ENCODE measurements around the gene SPAG16.

The SPAG16 gene

DNA sequence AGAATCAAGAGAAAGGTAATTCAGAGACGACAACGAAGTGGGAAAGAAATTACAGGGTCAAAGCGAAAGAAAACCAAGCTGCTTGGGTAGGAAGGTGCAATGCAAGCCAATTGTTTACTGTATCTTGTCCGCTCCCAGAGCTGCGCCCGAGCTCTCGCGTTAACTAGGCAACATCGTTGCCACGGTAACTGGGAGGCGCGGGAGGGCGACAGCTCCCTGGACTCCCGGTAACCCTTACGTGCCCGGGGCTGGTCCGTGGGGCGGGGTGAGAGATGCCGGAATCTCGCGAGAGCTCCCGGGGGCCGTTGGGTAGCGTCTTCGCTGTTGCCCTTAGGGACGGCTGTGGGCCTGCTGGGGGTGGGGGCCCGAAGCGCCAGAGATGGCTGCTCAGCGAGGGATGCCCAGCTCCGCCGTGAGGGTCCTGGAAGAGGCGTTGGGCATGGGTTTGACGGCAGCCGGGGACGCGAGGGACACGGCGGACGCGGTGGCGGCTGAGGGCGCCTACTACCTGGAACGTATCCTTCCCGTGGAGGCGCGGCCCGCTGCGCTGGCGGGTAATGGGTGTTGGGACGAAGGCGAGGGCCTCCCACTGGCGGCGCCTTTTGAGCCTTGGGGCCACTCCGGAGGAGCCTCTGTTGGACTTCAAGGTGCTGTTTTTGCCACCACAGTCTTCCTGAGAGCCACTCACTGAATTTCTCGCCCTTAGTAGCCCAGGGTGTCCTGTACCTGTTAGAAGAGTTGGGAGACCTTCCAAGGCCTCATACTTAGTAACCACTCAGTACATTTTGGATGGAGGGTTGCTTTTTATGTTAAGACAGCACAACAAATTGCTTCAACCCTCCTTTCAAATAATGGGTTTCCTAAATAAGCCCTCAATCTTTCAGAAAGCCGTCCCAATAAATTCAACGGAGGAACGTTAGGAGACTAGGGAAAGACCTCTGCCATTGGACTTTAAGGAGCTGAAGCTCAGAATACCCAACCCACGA is at the start of gene SPAG16:
Gene SPAG16 (plus strand): TSS at position 360 of the 986 bp plus-strand sequence.
- peak; percentile 99 for DNase-seq (ENCODE audit: low spot score)

DNA sequence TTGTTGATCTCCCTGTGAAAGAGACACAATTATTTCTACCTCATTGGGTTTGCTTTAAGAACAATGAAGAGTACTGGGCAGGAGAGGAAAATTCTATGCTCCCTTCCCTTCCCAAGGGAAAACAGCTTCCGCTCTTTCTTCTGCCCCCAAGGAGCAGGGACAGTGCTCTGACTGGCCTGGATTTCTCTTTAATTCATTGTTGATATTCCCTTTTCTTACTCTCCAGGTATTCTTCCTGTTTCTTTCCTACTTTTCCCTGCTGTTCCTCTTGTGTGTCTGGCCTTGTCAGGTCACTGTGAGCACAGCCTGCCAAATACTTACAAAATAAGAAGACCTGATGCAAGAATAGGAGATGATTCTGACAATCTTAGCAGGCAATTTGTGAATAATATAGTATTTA is 49.6 kb upstream of the SPAG16 start:
- no peak for DNase-seq (ENCODE audit: low spot score)

DNA sequence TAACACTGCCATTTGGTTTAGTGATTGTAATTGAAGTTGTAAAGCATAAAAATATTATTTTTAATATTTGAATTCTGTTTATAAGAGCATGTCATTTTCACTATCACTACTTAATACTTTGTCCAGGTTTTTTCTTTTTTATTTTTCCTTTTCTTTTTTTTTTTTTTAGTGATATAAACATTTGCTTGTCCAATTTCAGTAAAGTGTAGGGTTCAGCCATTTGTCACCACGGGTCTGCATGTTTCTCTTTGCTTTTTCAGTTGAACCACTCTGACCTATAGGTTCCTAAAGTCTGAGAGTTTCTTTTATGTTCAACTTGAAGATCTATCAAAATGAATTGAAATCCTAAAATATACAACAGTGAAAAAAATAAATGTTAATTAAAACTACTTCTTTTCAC is 48.5 kb upstream of the SPAG16 start:
- DNase-seq (ENCODE audit: low spot score): no peak

DNA sequence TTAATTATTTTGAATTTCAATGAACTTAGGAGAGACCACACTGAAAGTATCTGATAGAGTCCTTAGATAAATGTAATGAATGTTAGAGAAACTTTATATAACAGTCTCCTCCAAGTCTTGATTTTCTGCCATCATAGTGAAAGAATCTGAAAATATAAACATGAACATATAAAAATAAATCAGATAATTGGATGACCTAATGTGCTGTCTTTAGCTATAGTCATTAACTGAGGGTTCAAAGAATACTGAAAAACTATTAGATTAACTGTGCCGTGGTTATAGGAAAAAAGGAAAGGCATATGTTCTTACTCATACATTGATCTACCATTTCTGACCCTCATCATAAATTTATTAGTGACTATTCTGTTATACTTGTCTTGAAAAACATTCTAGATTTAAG is 47.0 kb upstream of the SPAG16 start:
- no peak for DNase-seq (ENCODE audit: low spot score)

DNA sequence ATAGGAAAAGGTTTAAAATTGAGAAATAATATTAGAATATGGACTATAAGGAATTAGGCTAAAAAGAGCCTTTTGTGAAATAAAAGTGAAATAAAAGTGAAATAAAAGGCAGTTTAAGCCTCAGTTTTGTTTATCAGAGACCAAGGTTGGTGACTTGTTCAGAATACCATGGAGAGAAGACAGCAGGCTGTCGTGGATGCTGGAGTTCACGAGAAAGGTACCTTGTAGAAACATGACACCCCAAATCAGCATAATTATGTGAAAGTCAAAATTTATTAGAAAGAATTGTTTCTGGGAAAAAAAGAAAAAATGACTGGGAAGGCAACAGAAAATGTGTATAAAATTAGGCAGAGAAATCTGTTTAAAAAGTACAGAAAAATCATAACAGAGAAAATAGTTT is 46.5 kb upstream of the SPAG16 start:
- DNase-seq (ENCODE audit: low spot score): no peak

DNA sequence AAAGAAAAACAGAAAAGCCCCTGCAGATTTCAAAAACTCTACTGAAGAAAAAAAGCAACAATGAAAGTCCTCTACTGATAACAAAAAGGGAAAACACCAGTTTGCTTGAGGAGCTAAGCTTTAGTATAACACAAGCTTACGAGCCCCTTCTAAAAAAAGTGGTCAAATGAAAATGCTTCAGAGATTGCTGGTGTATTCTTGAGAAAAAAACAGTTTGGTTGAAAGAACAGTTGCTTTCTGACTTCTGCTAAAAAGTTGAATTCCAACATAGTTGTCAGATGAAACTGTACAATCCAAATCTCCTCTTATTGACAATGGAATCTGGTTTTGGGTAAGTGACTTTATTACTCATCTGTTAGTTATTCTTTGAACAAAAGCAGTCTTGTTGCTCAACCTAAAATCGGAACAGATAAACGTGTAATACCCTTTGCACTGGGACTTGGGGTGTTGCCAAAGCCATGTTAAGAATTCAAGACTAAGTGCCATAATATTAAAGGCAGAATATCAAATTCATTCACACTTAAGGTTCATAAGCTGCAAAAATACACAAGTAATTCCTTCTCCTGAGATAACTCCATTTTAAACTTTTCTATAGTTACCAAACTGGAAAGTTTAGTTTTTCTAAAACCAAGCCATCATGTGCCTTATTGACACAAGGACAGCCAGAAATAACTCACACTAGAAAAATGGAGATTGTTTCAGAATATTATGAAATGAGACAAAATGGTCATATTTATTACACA is 45.3 kb upstream of the SPAG16 start:
- DNase-seq (ENCODE audit: low spot score): peak; percentile 74

DNA sequence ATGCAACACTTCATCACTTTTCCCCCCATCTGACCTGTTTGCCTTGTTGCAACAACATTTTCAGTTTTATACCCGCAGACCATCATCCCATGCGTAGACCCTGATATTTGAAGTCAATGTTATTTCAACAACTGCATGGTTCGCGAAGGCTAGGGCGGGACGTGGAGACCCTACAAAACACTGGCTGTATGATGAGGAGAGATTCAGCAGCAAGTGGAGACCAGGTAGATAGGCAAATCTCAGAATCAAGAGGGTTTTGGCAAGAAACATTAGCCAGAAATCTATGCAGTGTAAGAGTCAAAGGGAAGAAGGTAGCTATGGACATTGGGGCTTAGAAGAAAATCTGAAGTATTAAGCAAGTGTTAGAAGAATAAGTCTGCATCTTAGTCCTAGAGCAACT is 42.4 kb upstream of the SPAG16 start:
- DNase-seq (ENCODE audit: low spot score): no peak

DNA sequence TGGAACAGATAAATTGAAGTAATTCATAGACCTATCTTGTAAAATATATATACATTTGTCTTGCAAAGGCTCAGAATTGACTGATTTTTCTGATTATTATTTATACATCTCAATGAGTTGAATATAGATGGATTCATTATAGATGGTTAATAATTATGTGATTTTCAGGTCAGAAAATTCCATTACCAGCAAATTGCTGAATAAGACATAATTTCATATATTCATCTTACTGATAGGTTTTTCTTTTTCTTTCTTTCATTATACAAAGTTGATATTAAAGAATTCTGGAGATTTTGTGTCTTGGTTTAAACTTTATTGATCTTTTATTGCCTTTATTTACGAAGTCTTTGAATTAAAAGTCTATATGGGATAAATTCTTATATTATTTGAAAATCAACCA is 41.6 kb upstream of the SPAG16 start:
- no peak for DNase-seq (ENCODE audit: low spot score)

DNA sequence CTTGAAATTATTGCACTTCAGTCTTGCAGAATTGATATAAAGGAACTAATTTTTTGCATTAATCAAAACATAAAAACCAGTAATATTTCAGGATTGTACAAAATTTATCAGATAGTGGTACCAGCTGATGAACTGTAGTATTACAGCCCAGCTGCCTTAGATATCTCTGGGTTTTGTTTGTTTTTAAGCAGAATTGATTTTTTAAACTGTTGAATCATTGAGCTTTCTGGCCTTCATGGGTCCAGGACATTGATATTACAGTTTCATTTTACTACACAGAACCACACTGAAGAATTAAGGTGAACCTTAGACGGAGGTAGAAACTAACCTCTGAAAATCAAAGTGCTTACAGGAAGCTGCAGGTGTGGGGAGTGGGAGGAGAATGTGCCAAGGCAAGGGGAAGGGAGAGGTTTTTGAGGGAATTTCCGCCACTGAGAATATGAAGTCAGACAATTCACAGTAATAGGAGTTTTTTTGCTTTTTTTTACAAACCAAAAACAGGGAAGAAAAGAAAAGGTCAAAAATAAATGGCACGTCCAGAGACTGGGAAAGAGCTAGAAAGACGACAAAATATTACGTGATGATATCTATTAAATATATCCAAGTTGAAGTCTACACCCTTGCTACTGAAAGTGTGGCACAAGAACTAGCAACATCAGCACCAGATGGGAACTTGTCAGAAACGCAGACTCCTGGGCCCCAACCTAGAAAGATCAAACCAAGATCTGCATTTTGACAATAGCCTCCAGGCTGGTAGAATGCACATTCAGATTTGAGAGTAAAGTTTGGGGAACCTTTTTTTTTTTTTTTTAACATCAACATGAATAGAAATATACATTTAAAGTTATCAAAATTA is 40.8 kb upstream of the SPAG16 start:
- DNase-seq (ENCODE audit: low spot score): no peak

DNA sequence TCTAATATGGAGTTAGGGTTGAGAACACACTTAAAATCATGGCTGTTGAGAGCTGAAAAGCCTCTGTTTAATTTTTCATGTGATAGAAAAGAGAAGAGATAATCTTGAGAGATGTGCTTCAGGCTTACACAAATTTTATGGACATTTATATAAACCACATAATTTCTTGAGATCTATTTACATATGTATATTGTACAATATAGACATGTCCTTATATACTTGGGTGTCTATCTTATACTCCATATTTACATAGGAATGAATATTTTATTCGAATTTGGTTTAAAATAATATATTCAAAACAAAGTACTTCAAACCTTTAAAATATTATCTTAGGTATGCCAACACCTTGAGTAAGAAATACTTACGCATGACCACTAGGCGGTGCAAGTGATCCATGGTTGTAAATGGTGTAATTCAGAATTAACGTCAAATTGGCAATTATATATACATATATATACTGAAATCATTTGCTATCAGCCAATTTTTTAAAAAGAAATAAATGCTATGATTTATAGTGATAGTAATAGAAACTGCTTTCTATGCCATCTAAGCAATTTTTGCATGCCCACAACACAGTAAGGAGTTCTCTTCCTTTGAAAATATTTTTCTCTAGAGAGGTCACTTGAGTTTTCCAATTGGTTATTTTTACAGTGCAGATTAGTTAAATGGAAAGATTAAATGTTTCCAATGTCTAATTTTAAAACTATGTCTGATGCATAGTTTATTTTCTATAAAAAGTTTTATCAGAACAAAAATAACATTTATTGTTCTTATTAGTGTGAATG is 37.6 kb upstream of the SPAG16 start:
- no peak for DNase-seq (ENCODE audit: low spot score)

DNA sequence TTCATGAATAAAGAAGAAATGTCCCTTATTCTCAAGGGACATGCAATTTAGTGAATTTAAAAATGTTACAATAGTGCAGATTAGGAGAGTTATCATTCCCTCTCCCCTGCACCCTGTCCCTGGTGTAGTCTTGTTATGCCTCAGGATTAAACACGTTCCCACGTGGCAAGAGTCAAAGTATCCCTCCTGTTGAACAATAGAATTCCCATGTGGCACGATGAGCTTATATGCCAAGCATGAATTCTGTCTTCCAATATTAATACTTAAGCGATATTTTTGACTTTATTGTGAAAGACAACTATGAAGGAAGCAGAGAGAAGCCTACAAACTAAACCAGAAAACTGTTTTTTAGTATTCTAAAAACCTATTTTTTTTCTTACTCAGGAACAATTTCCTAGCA is 36.7 kb upstream of the SPAG16 start:
- no peak for DNase-seq (ENCODE audit: low spot score)

DNA sequence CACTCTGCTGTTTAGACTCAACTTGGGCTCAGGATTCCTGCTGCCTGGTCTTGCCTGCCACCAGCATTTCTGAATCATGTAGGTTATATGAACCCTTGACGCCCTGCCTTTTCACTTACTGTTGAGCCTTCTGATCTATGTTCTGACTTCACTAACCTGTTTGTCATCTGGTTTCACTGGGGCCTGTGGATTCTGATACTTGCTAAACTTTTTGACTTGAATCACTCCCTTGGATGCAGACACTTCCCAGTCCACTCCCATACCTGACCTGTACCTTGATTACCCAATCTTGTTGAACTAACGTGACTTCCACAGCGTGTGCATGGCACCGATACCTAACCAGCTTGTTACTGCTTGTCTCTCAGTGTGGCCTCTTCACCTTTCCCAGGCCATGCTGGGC is 35.6 kb upstream of the SPAG16 start:
- no peak for DNase-seq (ENCODE audit: low spot score)

DNA sequence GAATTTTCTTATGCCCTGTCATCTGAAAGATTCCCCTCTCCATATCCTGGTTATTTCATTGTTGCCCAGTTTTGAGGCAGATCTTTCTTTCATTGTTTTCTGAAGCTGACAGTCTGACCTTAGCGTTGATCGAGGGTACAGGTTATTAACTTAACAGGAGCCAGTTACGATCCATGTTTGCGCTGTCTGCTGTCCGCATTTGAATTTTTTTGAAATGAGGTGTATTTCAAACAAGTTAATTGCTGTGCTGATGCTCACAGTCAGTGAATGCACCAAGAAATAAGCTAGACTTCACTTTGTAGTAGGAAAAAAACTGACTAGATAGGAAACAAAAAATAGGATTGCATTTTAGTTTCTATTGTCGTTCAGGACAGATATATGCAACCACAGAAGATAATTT is 34.8 kb upstream of the SPAG16 start:
- no peak for DNase-seq (ENCODE audit: low spot score)

DNA sequence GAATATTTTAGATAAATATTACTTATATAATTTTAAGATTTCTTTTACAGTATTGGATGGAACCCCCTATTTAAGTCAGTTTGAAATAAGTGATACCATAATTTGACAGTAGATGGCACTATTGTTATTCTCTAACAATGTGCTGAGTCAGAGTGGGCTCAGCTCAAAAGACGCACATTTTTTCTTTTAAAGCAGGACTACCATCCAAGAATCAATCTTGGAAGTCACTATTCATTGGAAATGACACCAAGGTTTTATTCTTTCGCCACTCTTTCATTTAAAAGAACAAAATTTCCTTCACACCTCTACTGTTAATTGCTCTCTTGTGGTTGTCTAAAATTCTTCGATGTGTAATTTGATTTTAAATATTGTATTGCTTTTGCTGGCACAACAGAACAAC is 32.6 kb upstream of the SPAG16 start:
- peak; percentile 53 for DNase-seq (ENCODE audit: low spot score)

DNA sequence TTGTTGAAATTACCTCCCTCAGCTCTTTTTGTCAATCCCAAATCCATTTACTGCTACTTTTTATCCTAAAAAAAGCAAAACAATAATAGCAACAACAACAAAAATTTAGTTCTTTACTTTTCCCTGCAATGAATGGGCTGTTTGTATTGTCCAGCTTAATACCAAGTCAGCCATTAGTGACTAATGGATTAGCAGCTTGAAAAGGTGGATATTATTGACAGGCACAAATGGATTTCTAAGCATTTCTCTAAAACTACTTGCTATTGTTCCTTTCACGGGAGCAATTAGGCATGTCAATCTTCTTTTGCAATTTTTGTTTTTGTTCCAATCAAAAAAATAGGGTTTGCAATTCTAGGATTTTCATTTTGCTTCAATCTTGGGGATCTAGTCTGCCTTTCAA is 32.1 kb upstream of the SPAG16 start:
- DNase-seq (ENCODE audit: low spot score): no peak

DNA sequence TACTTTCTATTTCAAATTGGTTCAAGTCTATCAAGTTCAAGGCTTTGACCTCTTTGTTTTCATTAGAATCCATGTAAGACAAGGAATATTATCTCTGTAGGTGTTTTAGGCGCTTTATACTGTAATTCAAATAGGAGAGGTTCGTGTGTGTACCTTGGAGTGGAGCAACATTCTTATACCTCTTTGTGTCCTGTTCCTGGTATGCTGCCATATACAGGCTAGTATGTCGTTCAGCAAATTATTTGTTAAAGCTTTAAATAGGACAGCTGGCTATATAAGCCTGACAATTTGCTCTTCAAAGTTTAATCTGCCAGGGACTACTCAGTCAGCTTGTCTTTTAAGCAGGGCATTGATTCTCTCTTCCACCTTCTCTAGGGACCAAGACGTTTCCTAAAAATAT is 31.1 kb upstream of the SPAG16 start:
- no peak for DNase-seq (ENCODE audit: low spot score)

DNA sequence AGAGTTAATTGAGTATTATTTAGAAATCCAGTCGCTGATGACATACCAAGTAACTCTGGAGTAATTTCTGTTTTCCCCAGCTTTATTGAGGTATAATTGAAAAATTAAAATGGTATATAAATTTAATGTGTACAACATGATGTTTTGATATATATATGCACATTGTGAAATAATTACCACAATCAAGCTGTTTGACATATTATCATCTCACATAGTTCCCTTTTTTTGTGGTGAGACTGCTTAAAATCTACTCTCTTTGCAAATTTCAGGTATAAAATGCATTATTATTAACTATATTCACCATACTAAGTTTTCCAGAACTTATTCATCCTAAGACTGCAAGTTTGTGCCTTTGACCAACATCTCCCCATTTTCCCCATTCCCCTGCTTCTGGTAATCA is 25.0 kb upstream of the SPAG16 start:
- DNase-seq (ENCODE audit: low spot score): no peak

DNA sequence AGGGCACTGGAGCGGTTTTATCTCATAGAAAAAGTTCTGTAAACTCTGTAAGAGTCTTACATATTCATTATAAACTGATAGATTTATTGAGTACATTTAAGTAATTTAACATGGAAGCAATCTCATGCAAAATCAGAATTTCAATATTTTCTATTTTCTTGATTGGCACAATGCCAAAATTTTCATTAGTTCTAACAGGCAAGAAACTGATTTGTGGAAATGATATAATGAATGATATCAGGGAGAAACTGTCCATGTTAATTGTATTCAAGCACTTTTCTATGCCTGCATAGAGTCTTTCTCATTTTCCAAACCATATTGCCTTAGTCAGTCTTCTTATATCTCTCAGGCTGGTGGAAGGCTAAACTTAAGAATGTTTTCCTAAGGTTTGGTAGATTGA is 23.0 kb upstream of the SPAG16 start:
- DNase-seq (ENCODE audit: low spot score): no peak

DNA sequence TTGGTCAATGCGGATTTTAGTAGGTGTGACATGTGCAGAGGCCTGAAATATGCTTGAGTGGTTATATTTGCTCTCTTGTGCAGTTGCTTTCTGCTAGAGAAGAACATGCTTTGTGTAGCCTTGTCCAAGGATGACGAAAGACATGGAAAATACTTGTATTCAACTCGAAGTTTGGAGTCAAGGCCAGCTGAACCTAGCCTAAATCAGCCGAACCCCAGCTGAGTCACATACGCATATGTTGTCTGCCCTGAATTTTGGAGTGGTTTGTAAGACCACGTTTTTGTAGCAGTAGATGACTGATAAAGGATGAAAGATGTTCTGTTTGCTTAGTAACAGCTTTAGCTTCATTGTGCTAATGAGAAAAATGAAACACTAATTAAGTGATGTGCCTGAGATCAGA is 22.5 kb upstream of the SPAG16 start:
- no peak for DNase-seq (ENCODE audit: low spot score)

DNA sequence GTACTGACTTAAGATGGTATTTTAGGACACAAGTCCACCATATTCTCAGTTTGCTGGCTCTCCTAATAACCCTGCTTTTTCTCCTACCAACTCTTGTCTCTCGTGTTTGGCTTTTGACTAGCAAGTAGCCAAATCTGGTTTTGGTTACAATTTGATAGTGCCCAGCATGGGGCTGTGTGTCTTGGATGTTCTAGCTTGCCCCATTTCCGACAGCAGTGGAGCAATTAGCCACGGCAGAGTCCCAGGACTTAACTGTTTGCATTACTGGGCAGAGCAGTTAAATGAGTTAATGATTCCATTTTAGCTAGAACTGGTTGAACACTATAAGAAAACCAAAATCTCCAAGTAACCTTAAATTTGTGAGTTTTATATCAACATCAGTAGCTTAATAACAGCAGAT is 18.6 kb upstream of the SPAG16 start:
- DNase-seq (ENCODE audit: low spot score): no peak

DNA sequence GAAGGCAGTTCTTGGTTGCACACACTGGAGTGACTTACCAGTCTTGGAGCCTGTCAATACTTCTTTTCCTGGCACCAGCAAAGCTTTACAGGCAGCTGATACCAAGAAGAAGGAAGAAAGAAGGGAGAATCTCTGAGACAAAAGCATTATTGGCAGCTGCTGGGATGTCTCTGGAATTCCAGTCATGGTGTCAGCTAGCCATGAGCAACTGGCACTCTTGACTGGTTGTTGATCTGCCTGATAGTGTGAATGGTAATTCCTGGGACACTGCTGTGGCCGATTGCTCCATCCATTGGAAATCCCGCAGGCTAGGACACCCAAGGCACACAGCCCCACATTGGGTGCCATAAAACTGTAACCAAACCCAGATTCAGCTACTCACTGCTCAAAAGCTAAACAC is 17.8 kb upstream of the SPAG16 start:
- no peak for DNase-seq (ENCODE audit: low spot score)

DNA sequence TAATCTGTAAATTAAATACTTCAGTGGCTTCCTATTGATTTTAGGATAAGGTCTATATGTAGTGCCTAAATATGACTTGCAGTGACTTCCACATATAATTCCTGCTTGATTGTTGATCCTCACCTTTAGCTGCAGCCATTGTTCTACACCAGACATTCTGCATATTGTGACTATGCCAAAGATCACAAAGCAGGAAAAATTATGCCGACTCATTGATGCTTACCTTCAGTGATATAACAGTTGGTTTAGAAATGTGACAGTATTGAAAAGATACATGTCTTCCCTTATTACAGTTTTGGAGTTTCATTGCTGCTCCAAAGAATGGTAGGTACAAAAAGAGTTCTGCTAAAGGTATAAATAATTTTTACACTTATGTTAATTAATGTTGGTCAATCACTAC is 12.3 kb upstream of the SPAG16 start:
- no peak for DNase-seq (ENCODE audit: low spot score)

Measured in AG08395 (cell line).